Measurements from ENCODE around the gene TWNK. TPM values are rescaled to one million over a fixed set of nuclear protein-coding genes. Genes with fewer than 3 reads are reported as not detected.
A peak's percentile ranks its signal among the peaks of the same experiment; 100 is the strongest.
"Not testable (repeated sequence)": the region's sequence is repeated elsewhere in the genome, so short reads cannot be mapped to it uniquely, and the experiment has no call there.

The TWNK gene
- total and polyA plus RNA-seq, 3 experiments from 2014 or later: 8.2 to 44.3 (median 40.6) TPM

DNA sequence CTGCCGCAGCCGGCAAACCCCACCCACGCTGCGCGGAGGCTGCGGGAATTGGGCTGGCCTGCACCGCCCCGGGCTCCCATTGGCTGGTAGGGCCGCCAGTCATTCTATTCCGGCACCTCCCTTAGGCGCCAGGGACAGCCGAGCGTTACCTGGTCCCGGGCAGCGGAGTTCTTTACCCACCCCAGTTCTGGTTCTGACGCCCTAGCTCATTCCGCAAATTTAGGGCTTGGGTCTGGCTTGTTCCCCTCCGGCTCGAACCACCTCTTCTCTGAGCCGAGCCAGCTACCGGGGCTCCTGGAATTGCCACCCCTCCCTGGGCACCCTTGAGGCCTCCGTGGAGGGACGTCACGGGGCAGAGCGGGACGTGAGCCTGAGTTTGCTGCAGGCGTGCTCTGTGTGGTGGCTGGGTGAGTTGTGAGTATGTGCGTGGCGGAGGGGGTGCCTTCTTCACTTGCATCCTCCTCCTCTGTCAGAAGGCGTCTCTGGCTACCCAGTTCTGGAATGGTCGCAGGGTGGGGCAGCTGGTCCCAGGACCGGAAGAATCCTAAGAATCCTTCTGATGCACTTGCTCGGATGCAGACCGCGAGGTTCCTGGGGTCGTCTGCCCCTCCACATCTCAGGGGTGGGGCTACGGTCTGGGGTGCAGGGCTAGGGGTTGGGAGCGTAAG, 43.9 kb downstream of the TWNK start, which contains the start of the genes PDZD7 and SFXN3:
TSS of gene PDZD7 (minus strand) at position 2 of the 668 bp plus-strand sequence. CDS start 910 bp downstream, outside the sequence.
TSS of gene SFXN3 (plus strand) at position 107 of the 668 bp plus-strand sequence. CDS start 3,461 bp downstream, outside the sequence.
- POLR2A ChIA-PET: interaction anchor here (0.5 to 1.9 kb wide), 10 partner anchors 10 to 1604 kb away, joined by 3 to 9 read pairs (median 3); no protein-coding TSS in a partner anchor
- Mint-ChIP-seq H3K9me3 (no peaks in the 10 kb centered on the region), H3K27me3 (peaks cover 3 to 5% of the 10 kb centered on the region in 2 donors), H3K4me1 (peaks cover 18 to 25% (median 22%) of the 10 kb centered on the region in 3 donors), H3K27ac (peak within 1 kb of the TSS; percentile 94 to 100 (median 98)), H3K4me3 (peak within 1 kb of the TSS; percentile 92 to 98 (median 93)), H3K36me3 (peaks cover 0 to 35% (median 5%) of the 10 kb centered on the region in 3 donors)
- Histone ChIP-seq H3K4me3 (ENCODE audit: low read length) (peak within 1 kb of the TSS; percentile 85), H3K9me3 (ENCODE audit: low read length) (no peaks in the 10 kb centered on the region), H3K27me3 (ENCODE audit: insufficient read depth, low read length, poor library complexity, severe bottlenecking) (no peaks in the 10 kb centered on the region), H3K27ac (ENCODE audit: low read depth, low read length) (peak within 1 kb of the TSS; percentile 94), H3K4me1 (ENCODE audit: insufficient read depth, low read length) (peaks cover 15% of the 10 kb centered on the region), H3K36me3 (ENCODE audit: insufficient read depth, low read length) (no peaks in the 10 kb centered on the region)
- peak; percentile 94 to 97 (median 95) for DNase-seq
- CTCF ChIA-PET: interaction anchor here (0.8 to 6.4 kb wide), 15 partner anchors 10 to 63 kb away, joined by 3 to 54 read pairs (median 4); partner anchors contain the start of gene KAZALD1

- H3K4me1 Mint-ChIP-seq: peaks cover 18 to 25% (median 22%) of the 10 kb centered on the region in 3 donors
- Histone ChIP-seq H3K4me1 (ENCODE audit: insufficient read depth, low read length) (peaks cover 15% of the 10 kb centered on the region), H3K9me3 (ENCODE audit: low read length) (no peaks in the 10 kb centered on the region), H3K27ac (ENCODE audit: low read depth, low read length) (peak overlapping the region; percentile 94), H3K36me3 (ENCODE audit: insufficient read depth, low read length) (peaks cover 5% of the 10 kb centered on the region), H3K27me3 (ENCODE audit: insufficient read depth, low read length, poor library complexity, severe bottlenecking) (no peaks in the 10 kb centered on the region), H3K4me3 (ENCODE audit: low read length) (peak overlapping the region; percentile 85)
- ChIA-PET POLR2A (interaction anchor here (0.6 to 1.9 kb wide), 5 partner anchors 9 to 34 kb away, joined by 3 to 5 read pairs (median 3); no protein-coding TSS in a partner anchor), CTCF (interaction anchor here (0.8 to 6.4 kb wide), 12 partner anchors 10 to 64 kb away, joined by 3 to 54 read pairs (median 5); partner anchors contain the start of gene KAZALD1)
- H3K27ac Mint-ChIP-seq: peak overlapping the region; percentile 94 to 100 (median 98)
- DNase-seq: peak; percentile 77 to 89 (median 79)
- H3K9me3 Mint-ChIP-seq: no peaks in the 10 kb centered on the region
- peak overlapping the region; percentile 92 to 98 (median 93) for H3K4me3 Mint-ChIP-seq
- peaks cover 0 to 42% (median 5%) of the 10 kb centered on the region in 3 donors for H3K36me3 Mint-ChIP-seq
- peaks cover 3 to 4% of the 10 kb centered on the region in 2 donors for H3K27me3 Mint-ChIP-seq
Observed at GRCh38 chr10:101031796-101032636, 44.7 kb downstream of the TWNK start.

GRCh38 chr10:101032637-101033224, 45.4 kb downstream of the TWNK start:
- H3K4me1 ChIP-seq (ENCODE audit: insufficient read depth, low read length): peaks cover 15% of the 10 kb centered on the region
- H3K27me3 Mint-ChIP-seq: peaks cover 3 to 4% of the 10 kb centered on the region in 2 donors
- peak overlapping the region; percentile 94 for H3K27ac ChIP-seq (ENCODE audit: low read depth, low read length)
- POLR2A ChIA-PET: interaction anchor here (0.6 to 1.3 kb wide), 2 partner anchors 10 to 34 kb away, joined by 3 to 5 read pairs; no protein-coding TSS in a partner anchor
- H3K36me3 ChIP-seq (ENCODE audit: insufficient read depth, low read length): peaks cover 12% of the 10 kb centered on the region
- H3K9me3 Mint-ChIP-seq: no peaks in the 10 kb centered on the region
- H3K9me3 ChIP-seq (ENCODE audit: low read length): no peaks in the 10 kb centered on the region
- peaks cover 18 to 25% (median 22%) of the 10 kb centered on the region in 3 donors for H3K4me1 Mint-ChIP-seq
- peak in 3 of 5 donors; percentile 35 to 71 (median 41) for DNase-seq
- H3K27me3 ChIP-seq (ENCODE audit: insufficient read depth, low read length, poor library complexity, severe bottlenecking): no peaks in the 10 kb centered on the region
- H3K4me3 ChIP-seq (ENCODE audit: low read length): peak overlapping the region; percentile 85
- CTCF ChIA-PET: interaction anchor here (1.2 to 6.4 kb wide), 4 partner anchors 9 to 35 kb away, joined by 4 to 54 read pairs (median 16); no protein-coding TSS in a partner anchor
- H3K4me3 Mint-ChIP-seq: peak overlapping the region; percentile 92 to 98 (median 93)
- H3K27ac Mint-ChIP-seq: peak overlapping the region; percentile 94 to 100 (median 98)
- peaks cover 0 to 49% (median 5%) of the 10 kb centered on the region in 3 donors for H3K36me3 Mint-ChIP-seq

DNA sequence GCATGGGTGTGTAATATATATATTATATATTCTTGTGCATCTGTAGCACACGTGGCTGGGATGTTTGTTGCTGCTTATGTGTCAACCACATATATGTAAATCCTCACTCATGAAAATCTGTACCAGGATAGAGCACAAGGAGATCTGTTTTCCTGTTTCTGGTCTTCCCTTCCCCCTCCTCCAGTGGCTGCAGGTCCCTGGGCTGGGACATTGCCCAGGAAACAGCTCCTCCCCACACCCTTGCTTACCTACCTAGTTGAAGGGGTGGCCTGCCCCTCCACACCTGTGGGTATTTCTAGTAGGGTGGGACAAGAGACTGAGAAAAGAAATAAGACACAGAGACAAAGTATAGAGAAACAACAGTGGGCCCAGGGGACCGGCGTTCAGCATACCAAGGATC, 45.9 kb downstream of the TWNK start:
- H3K9me3 ChIP-seq (ENCODE audit: low read length): no peaks in the 10 kb centered on the region
- Mint-ChIP-seq H3K36me3 (peaks cover 0 to 55% (median 7%) of the 10 kb centered on the region in 3 donors), H3K9me3 (no peaks in the 10 kb centered on the region), H3K27ac (peak overlapping the region; percentile 24 to 100 (median 96)), H3K4me3 (peak overlapping the region; percentile 92 to 98 (median 93)), H3K27me3 (peaks cover 3 to 4% of the 10 kb centered on the region in 2 donors), H3K4me1 (peaks cover 18 to 25% (median 22%) of the 10 kb centered on the region in 3 donors)
- CTCF ChIA-PET: interaction anchor here (1.4 to 11.3 kb wide), 4 partner anchors 8 to 36 kb away, joined by 6 to 258 read pairs (median 40); partner anchors contain the start of gene KAZALD1
- no peak overlapping the region for H3K27ac ChIP-seq (ENCODE audit: low read depth, low read length)
- no peak for DNase-seq
- POLR2A ChIA-PET: no interaction called here
- peaks cover 15% of the 10 kb centered on the region for H3K4me1 ChIP-seq (ENCODE audit: insufficient read depth, low read length)
- H3K36me3 ChIP-seq (ENCODE audit: insufficient read depth, low read length): peaks cover 17% of the 10 kb centered on the region
- no peaks in the 10 kb centered on the region for H3K27me3 ChIP-seq (ENCODE audit: insufficient read depth, low read length, poor library complexity, severe bottlenecking)
- H3K4me3 ChIP-seq (ENCODE audit: low read length): peak overlapping the region; percentile 85

DNA sequence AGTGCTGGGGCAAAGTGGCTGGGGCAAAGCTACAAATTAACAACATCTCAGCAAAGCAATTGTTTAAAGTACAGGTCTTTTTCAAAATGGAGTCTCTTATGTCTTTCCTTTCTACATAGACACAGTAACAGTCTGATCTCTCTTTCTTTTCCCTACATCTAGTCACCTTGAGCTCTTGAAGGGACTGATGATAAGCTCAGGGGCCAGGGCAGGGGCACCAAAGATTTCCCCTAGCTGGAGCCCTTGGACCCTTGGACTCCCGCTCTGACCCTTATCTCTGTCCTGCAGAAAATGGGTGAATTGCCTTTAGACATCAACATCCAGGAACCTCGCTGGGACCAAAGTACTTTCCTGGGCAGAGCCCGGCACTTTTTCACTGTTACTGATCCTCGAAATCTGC, 47.1 kb downstream of the TWNK start:
- H3K27ac ChIP-seq (ENCODE audit: low read depth, low read length); H3K4me3 ChIP-seq (ENCODE audit: low read length); H3K9me3 Mint-ChIP-seq; POLR2A ChIA-PET; H3K27me3 ChIP-seq (ENCODE audit: insufficient read depth, low read length, poor library complexity, severe bottlenecking); H3K9me3 ChIP-seq (ENCODE audit: low read length); DNase-seq; H3K27me3 Mint-ChIP-seq: not testable (repeated sequence)
- Mint-ChIP-seq H3K4me1 (peaks cover 18 to 25% (median 22%) of the 10 kb centered on the region in 3 donors), H3K36me3 (peaks cover 0 to 66% (median 10%) of the 10 kb centered on the region in 3 donors), H3K4me3 (peak overlapping the region in 2 of 7 donors; percentile 56 to 93), H3K27ac (peak overlapping the region in 2 of 8 donors; percentile 38 to 76)
- CTCF ChIA-PET: interaction anchor here (1.3 to 11.3 kb wide), 5 partner anchors 7 to 37 kb away, joined by 5 to 258 read pairs (median 8); partner anchors contain the start of gene KAZALD1
- Histone ChIP-seq H3K4me1 (ENCODE audit: insufficient read depth, low read length) (peaks cover 15% of the 10 kb centered on the region), H3K36me3 (ENCODE audit: insufficient read depth, low read length) (peaks cover 17% of the 10 kb centered on the region)

- H3K9me3 ChIP-seq (ENCODE audit: low read length): no peaks in the 10 kb centered on the region
- no peaks in the 10 kb centered on the region for H3K27me3 ChIP-seq (ENCODE audit: insufficient read depth, low read length, poor library complexity, severe bottlenecking)
- peaks cover 14% of the 10 kb centered on the region for H3K4me1 ChIP-seq (ENCODE audit: insufficient read depth, low read length)
- no peak for DNase-seq
- peak overlapping the region in 1 of 7 donors; percentile 28 for H3K4me3 Mint-ChIP-seq
- H3K36me3 ChIP-seq (ENCODE audit: insufficient read depth, low read length): peaks cover 17% of the 10 kb centered on the region
- peaks cover 19 to 24% (median 22%) of the 10 kb centered on the region in 3 donors for H3K4me1 Mint-ChIP-seq
- peaks cover 0 to 2% of the 10 kb centered on the region in 2 donors for H3K27me3 Mint-ChIP-seq
- no peak overlapping the region for H3K27ac Mint-ChIP-seq
- no peaks in the 10 kb centered on the region for H3K9me3 Mint-ChIP-seq
- peaks cover 0 to 71% (median 10%) of the 10 kb centered on the region in 3 donors for H3K36me3 Mint-ChIP-seq
- ChIA-PET POLR2A (no interaction called here), CTCF (interaction anchor here (1.3 to 11.3 kb wide), 3 partner anchors 15 to 38 kb away, joined by 5 to 258 read pairs (median 8); partner anchors contain the start of gene KAZALD1)
- no peak overlapping the region for H3K4me3 ChIP-seq (ENCODE audit: low read length)
- no peak overlapping the region for H3K27ac ChIP-seq (ENCODE audit: low read depth, low read length)
Observed at GRCh38 chr10:101035314-101035713, 48.0 kb downstream of the TWNK start.
